ENCODE data around the gene RPTOR.

Gene RPTOR

DNA sequence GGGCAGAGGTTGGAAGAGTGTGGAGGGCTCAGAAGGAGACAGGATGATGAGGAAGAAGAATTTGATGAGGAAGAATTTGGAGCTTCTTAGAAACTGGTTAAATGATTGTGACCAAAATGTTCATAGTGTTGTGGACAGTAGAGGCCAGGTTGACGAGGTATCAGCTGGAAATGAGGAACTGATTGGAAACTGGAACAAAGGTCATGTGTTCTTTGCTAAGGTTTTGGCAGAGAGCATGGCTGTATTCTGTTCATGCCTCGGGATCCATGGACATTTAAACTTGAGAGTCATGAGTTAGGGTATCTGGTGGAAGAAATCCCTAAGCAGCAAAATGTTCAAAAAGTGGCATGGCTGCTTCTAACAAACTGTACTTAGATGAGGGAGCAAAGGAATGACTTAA, 466.3 kb downstream of the RPTOR start:
- Histone ChIP-seq H3K4me1 (no peaks in the 10 kb centered on the region), H3K4me3 (ENCODE audit: low read depth, low read length) (no peak overlapping the region), H3K9me3 (no peaks in the 10 kb centered on the region; the same call in 1 of the 2 replicates), H3K27me3 (peaks cover 30% of the 10 kb centered on the region), H3K36me3 (no peaks in the 10 kb centered on the region)
- TF ChIP-seq, protein P1, sequence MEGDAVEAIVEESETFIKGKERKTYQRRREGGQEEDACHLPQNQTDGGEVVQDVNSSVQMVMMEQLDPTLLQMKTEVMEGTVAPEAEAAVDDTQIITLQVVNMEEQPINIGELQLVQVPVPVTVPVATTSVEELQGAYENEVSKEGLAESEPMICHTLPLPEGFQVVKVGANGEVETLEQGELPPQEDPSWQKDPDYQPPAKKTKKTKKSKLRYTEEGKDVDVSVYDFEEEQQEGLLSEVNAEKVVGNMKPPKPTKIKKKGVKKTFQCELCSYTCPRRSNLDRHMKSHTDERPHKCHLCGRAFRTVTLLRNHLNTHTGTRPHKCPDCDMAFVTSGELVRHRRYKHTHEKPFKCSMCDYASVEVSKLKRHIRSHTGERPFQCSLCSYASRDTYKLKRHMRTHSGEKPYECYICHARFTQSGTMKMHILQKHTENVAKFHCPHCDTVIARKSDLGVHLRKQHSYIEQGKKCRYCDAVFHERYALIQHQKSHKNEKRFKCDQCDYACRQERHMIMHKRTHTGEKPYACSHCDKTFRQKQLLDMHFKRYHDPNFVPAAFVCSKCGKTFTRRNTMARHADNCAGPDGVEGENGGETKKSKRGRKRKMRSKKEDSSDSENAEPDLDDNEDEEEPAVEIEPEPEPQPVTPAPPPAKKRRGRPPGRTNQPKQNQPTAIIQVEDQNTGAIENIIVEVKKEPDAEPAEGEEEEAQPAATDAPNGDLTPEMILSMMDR (IDR thresholded peaks at IDR 0.05; ENCODE audit: low read depth, low read length), result no peak
- DNase-seq, result no peak

DNA sequence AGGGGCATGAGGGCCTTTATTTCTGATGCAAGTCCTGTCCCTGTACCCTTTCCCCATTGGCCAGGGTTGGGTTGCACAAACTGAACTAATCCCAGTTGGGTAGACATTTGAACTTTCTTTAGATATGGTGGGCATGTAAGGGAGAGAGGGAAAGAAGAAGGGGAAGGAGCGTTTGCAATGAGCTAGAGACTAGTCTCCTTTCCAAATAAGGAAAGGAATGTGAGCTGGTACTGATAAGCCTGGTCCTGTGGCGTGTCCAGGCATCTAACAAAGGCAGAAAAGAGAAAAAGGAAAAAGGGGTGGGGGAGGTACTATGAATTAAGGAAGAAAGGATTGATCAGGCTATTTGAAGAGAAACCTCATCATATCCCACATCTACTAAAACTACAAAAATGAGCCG, 467.3 kb downstream of the RPTOR start:
- no peak for DNase-seq
- Histone ChIP-seq H3K9me3 (no peaks in the 10 kb centered on the region), H3K4me1 (no peaks in the 10 kb centered on the region), H3K4me3 (ENCODE audit: low read depth, low read length) (no peak overlapping the region), H3K36me3 (no peaks in the 10 kb centered on the region), H3K27me3 (peaks cover 20% of the 10 kb centered on the region)
- TF ChIP-seq, protein P1 (IDR thresholded peaks at IDR 0.05; ENCODE audit: low read depth, low read length), result no peak

DNA sequence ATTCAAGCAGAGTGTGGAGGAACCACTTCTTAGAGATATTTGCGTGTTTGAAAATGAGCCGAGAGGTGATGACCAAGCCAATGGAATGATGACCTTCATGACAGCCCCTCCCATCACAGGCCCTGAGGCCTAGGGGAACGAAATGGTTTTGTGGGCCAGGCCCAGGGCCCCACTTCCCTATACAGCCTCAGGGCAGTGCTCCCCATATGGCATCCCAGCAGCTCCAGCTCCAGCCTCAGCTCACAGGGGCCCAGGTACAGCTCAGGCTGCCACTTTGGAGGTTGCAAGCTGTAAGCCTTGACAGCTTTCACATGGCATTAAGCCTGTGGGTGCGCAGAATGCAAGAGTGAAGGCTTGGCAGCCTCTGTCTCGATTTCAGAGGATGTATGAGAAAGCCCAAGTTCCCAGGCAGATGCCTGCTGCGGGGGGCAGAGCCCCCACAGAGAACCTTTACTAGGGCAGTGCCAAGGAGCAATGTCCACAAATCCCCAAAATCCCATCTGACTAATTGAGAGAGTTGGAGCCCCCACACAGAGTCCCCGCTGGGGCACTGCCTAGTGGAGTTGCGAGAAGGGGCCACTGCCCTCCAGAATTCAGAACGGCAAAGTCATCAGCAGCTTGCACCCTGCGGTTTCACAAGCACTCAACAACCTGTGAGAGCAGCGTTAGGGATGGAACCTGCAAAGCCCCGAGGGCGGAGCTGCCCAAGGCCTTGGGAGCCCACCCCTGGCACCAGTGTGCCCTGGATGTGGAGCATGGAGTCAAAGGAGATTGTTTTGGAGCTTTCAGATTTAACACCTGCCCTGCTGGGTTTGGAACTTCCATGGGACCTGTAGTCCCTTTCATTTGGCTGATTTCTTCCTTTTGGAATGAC, 468.2 kb downstream of the RPTOR start:
- DNase-seq, result no peak
- TF ChIP-seq, protein P1 (IDR thresholded peaks at IDR 0.05; ENCODE audit: low read depth, low read length), result no peak
- Histone ChIP-seq H3K4me3 (ENCODE audit: low read depth, low read length) (no peak overlapping the region), H3K4me1 (no peaks in the 10 kb centered on the region), H3K9me3 (no peaks in the 10 kb centered on the region), H3K36me3 (no peaks in the 10 kb centered on the region), H3K27me3 (peaks cover 12% of the 10 kb centered on the region)

DNA sequence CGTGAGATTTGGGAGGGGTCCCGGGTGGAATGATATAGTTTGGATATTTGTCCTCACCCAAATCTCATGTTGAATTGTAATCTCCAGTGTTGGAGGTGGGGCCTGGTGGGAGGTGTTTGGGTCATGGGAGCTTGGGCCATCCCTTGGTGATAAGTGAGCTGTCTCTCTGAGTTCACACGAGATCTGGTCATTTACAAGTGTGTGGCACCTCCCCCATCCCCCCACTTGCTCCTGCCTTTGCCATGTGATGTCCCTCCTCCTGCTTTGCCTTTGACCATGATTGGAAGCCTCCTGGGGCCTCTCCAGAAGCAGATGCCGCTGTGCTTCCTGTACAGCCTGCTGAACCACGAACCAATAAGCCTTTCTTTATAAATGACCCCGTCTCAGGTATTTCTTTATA, 469.0 kb downstream of the RPTOR start:
- Histone ChIP-seq H3K9me3 (no peaks in the 10 kb centered on the region), H3K36me3 (no peaks in the 10 kb centered on the region), H3K4me3 (ENCODE audit: low read depth, low read length) (no peak overlapping the region), H3K27me3 (peaks cover 3% of the 10 kb centered on the region), H3K4me1 (no peaks in the 10 kb centered on the region)
- TF ChIP-seq, protein P1 (IDR thresholded peaks at IDR 0.05; ENCODE audit: low read depth, low read length), result no peak
- DNase-seq, result no peak

DNA sequence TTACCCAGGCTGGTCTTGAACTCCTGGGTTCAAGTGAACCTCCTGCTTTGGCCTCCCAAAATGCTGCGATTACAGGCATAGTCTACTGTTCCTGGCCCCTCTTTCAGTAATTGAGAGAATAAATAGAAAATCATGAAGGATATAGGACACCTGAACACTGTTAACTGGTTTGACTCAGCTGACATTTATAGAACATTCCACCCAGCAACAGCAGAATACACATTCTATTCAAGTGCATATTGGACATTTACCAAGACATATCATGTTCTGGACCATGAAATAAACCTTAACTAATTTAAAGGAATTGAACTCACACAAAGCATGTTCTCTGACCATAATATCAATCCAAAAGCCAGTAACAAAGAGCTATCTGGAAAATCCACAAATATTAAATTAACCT, 470.5 kb downstream of the RPTOR start:
- Histone ChIP-seq H3K27me3 (no peaks in the 10 kb centered on the region), H3K4me1 (no peaks in the 10 kb centered on the region), H3K36me3 (no peaks in the 10 kb centered on the region), H3K9me3 (no peaks in the 10 kb centered on the region), H3K4me3 (ENCODE audit: low read depth, low read length) (no peak overlapping the region)
- DNase-seq, result no peak
- TF ChIP-seq, protein P1 (IDR thresholded peaks at IDR 0.05; ENCODE audit: low read depth, low read length), result no peak

Data from BE2C (cell line).